GM13977 (cell line): ENCODE measurements around the gene BICRAL.
A peak's percentile ranks its signal among the peaks of the same experiment; 100 is the strongest.
"Not testable (repeated sequence)": the region's sequence is repeated elsewhere in the genome, so short reads cannot be mapped to it uniquely, and the experiment has no call there.

ENCODE experiments used
- DNase-seq: peaks from one replicate; pipeline ENCODE4 v3.0.0; 2012; ENCODE audit warnings: low spot score
- CTCF ChIP-seq: IDR thresholded peaks from 2 replicates; pipeline ENCODE4 v1.5.1; 2012; ENCODE audit warnings: mild to moderate bottlenecking, control low read depth; ENCODE audit not compliant: insufficient read depth; ENCODE audit errors: extremely low read depth, missing control alignments
- in situ Hi-C: fragments of 300-500 bp; cut with MboI; formaldehyde crosslinking; loops from one replicate; pipeline ENCODE4 v1.12.0; 2022; ENCODE audit warnings: low sequenced_read_pairs, low pct_unique_long_range_greater_than_20kb, mixed read lengths, inconsistent platforms; ENCODE audit not compliant: unreplicated experiment

BICRAL gene

DNA sequence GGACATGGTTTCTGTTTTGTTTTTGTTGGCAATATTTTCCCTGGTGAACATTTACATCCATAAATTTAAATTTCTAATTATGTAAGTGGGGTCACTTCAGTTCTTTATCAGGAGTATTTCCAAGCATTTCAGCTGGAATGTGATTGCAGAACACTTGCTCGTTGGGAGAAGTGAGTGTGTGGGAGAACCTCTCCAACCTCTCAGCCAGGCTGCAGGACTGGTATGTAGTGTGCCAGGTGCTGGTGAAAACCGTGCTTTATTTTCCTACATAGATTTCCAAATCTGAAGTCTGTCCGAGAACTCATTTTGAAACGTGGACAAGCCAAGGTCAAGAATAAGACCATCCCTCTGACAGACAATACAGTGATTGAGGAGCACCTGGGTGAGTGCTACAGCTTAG, 103.8 kb downstream of the BICRAL start:
- DNase-seq, result no peak
- no peak for TF ChIP-seq CTCF
- in situ Hi-C loops, result no loop called here

GRCh38 chr6:42888201-42888600, 106.3 kb downstream of the BICRAL start:
- in situ Hi-C loops, DNase-seq: not testable (repeated sequence)

- TF ChIP-seq CTCF, result no peak
- no peak for DNase-seq
- in situ Hi-C loops, result no loop called here
Measured at GRCh38 chr6:42889815-42890214, 108.0 kb downstream of the BICRAL start.

GRCh38 chr6:42890311-42891198, 108.7 kb downstream of the BICRAL start:
- peak; percentile 92 for DNase-seq
- in situ Hi-C loops, result no loop called here
- TF ChIP-seq CTCF, result no peak

GRCh38 chr6:42891199-42891722, 109.4 kb downstream of the BICRAL start:
- in situ Hi-C loops, result no loop called here
- TF ChIP-seq CTCF, result no peak
- no peak for DNase-seq

GRCh38 chr6:42894041-42894828, 112.4 kb downstream of the BICRAL start:
- not testable (repeated sequence) for DNase-seq

DNA sequence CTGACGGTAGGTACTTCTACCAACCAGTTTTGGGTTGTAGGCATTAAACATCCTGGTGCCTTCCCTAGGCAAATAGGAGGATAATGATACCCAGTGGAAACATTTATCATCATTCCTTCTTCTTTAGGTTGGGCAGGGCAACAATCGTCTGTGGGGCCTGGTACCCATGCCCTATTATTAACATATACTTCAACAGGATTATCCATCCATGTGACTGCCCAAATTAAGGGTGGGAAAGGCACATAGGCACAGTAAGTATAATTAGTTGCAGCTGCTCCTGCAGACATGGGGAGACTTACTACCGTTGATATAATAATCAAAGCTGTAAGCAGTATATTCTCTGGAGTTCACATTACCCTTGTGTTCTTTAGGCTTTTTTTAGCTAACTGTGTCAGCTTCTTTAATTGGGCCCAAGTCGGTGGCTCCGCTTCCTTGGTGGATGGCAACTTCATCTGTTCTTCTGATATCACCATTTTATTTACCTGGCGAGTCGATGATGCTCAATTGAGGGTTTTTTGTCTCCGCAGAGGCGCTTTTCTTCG, 114.4 kb downstream of the BICRAL start:
- DNase-seq, result no peak
- no peak for TF ChIP-seq CTCF
- in situ Hi-C loops, result no loop called here

More at GRCh38 chr6:42894041-42894828, 112.4 kb downstream of the BICRAL start:
- in situ Hi-C loops, result not testable (repeated sequence)
